Measurements from ENCODE around the gene PAK3. TPM values are rescaled to one million over a fixed set of nuclear protein-coding genes. Genes with fewer than 3 reads are reported as not detected.

The PAK3 gene
- total and polyA plus RNA-seq, 7 experiments from 2014 or later: 0.12 to 0.90 (median 0.60) TPM; not detected in 2

DNA sequence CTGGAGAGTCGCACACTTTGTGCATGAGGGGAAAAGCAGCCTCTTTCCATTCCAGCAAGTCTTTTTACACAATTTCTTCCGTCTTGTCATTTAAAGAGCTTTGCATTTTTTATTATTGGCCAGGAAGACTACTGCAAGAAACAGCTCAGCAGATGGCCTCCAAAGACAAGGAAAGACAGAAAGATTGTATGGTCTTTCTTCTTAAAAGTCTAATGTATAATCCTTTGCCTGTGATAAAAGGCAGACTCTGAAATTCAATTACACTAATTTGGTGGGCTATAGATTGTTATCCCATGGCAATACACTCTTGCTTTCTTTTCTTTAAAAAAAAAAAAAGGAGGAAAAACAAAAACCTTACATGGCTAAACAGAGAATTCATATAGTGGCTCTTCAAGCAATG is 168.4 kb downstream of the PAK3 start:
- DNase-seq (no peak), ATAC-seq (no peak)
- H3K36me3 Mint-ChIP-seq: no peaks in the 10 kb centered on the region
- no peaks in the 10 kb centered on the region for H3K4me1 Mint-ChIP-seq
- no peaks in the 10 kb centered on the region for H3K9me3 Mint-ChIP-seq
- Histone ChIP-seq H3K36me3 (ENCODE audit: control insufficient read depth in 2 of 3, insufficient read depth in 3 of 3, low read length in 3 of 3) (no peaks in the 10 kb centered on the region), H3K27me3 (ENCODE audit: control insufficient read depth in 2 of 2, insufficient read depth in 2 of 2, low read length in 2 of 2) (no peaks in the 10 kb centered on the region), H3K4me3 (ENCODE audit: low read length) (no peak overlapping the region), H3K9me3 (ENCODE audit: control insufficient read depth in 2 of 3, low read length in 3 of 3) (no peaks in the 10 kb centered on the region), H3K4me1 (ENCODE audit: control insufficient read depth in 2 of 2, insufficient read depth in 2 of 2, low read length in 2 of 2) (no peaks in the 10 kb centered on the region), H3K27ac (ENCODE audit: low read depth, low read length) (no peak overlapping the region)
- CTCF ChIA-PET: no interaction called here
- no peak overlapping the region for H3K4me3 Mint-ChIP-seq
- peaks cover 0 to 4% (median 0%) of the 10 kb centered on the region in 5 donors for H3K27me3 Mint-ChIP-seq
- no peak overlapping the region for H3K27ac Mint-ChIP-seq
- intact Hi-C loops (cut with micrococcal nuclease): no loop called here
- POLR2A ChIA-PET: no interaction called here

DNA sequence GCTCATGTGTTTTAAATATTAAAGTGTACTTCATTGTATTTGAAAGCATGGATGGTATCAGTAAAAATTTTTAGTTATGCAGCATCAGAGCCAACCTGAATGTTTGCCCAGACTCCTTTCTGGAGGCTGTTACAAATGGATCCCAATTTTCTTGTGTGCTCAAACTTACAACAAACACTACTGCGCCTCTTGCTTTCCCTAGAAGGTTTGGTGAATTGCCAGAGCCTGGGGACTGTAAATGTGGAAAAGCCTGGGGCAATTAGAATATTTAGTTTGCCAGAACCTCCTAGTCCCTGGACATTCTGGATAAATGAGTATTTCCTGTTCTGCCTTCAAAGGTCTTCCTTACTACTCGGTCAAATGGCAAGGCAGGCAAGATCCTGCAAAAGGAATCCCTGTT is 169.5 kb downstream of the PAK3 start:
- POLR2A ChIA-PET: no interaction called here
- CTCF ChIA-PET: no interaction called here
- peaks cover 0 to 2% (median 0%) of the 10 kb centered on the region in 11 donors for H3K9me3 Mint-ChIP-seq
- no peak overlapping the region for H3K27ac Mint-ChIP-seq
- ATAC-seq (no peak), DNase-seq (no peak)
- no peaks in the 10 kb centered on the region for H3K36me3 Mint-ChIP-seq
- no peaks in the 10 kb centered on the region for H3K27me3 ChIP-seq (ENCODE audit: control insufficient read depth in 2 of 2, insufficient read depth in 2 of 2, low read length in 2 of 2)
- H3K4me3 Mint-ChIP-seq: no peak overlapping the region
- intact Hi-C loops (cut with micrococcal nuclease): no loop called here
- no peaks in the 10 kb centered on the region for H3K9me3 ChIP-seq (ENCODE audit: control insufficient read depth in 2 of 3, low read length in 3 of 3)
- no peaks in the 10 kb centered on the region for H3K4me1 ChIP-seq (ENCODE audit: control insufficient read depth in 2 of 2, insufficient read depth in 2 of 2, low read length in 2 of 2)
- peaks cover 0 to 2% (median 0%) of the 10 kb centered on the region in 7 donors for H3K4me1 Mint-ChIP-seq
- no peak overlapping the region for H3K4me3 ChIP-seq (ENCODE audit: low read length)
- no peak overlapping the region for H3K27ac ChIP-seq (ENCODE audit: low read depth, low read length)
- peaks cover 0 to 4% (median 0%) of the 10 kb centered on the region in 5 donors for H3K27me3 Mint-ChIP-seq
- no peaks in the 10 kb centered on the region for H3K36me3 ChIP-seq (ENCODE audit: control insufficient read depth in 2 of 3, insufficient read depth in 3 of 3, low read length in 3 of 3)

DNA sequence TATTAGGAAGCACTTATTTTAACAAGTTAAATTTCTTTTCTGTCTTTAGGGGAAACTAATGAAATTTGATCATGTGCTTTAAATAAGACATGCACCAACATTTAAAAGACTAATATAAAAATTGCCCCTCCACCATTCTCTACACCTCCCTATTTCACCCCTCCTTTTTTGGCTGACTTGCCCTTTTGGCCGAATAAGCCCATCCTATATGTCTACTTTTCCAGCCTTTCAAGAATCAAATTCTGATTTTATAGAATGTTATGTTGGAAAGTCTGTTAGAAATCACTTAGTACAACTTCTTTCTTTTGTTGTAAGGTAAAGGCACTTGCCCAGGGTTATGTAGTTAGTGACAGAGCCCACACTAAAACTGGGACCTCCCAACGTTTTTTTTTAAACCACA is 172.5 kb downstream of the PAK3 start:
- Histone ChIP-seq H3K9me3 (ENCODE audit: control insufficient read depth in 2 of 3, low read length in 3 of 3) (no peaks in the 10 kb centered on the region), H3K4me3 (ENCODE audit: low read length) (no peak overlapping the region), H3K36me3 (ENCODE audit: control insufficient read depth in 2 of 3, insufficient read depth in 3 of 3, low read length in 3 of 3) (no peaks in the 10 kb centered on the region), H3K4me1 (ENCODE audit: control insufficient read depth in 2 of 2, insufficient read depth in 2 of 2, low read length in 2 of 2) (no peaks in the 10 kb centered on the region), H3K27me3 (ENCODE audit: control insufficient read depth in 2 of 2, insufficient read depth in 2 of 2, low read length in 2 of 2) (no peaks in the 10 kb centered on the region), H3K27ac (ENCODE audit: low read depth, low read length) (no peak overlapping the region)
- Mint-ChIP-seq H3K4me3 (no peak overlapping the region), H3K9me3 (peaks cover 0 to 2% (median 0%) of the 10 kb centered on the region in 11 donors), H3K4me1 (peaks cover 0 to 2% (median 0%) of the 10 kb centered on the region in 7 donors), H3K36me3 (no peaks in the 10 kb centered on the region), H3K27ac (no peak overlapping the region), H3K27me3 (peaks cover 0 to 4% (median 0%) of the 10 kb centered on the region in 5 donors)
- no peak for ATAC-seq
- DNase-seq: no peak
- CTCF ChIA-PET: no interaction called here
- POLR2A ChIA-PET: no interaction called here
- intact Hi-C loops (cut with micrococcal nuclease): no loop called here

DNA sequence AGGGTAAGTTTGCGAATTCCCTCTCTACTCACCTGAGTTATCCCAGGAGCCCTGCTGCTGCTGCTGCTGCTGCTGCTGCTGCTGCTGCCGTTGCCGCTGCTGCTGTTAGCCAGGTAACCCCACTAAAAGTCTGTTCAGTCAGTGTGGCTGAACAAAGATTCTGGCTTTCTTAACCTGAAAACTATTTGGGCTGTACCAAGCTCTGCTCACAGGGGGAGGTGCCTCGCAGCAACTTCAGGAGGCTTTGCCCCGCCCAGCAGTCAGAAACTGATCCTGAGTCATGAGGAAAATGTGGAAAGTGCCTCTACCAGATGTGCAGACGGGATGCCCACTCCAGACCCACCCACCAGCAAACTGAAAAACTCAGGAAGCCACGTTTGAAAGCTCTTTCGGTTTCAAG is 174.3 kb downstream of the PAK3 start, which contains the start of gene CAPN6:
CAPN6 (minus strand) TSS at position 145 of the 400 bp plus-strand sequence. CDS start 6,547 bp downstream, outside the sequence.
- H3K4me1 Mint-ChIP-seq: peaks cover 0 to 2% (median 0%) of the 10 kb centered on the region in 7 donors
- intact Hi-C loops (cut with micrococcal nuclease): no loop called here
- Histone ChIP-seq H3K4me1 (ENCODE audit: control insufficient read depth in 2 of 2, insufficient read depth in 2 of 2, low read length in 2 of 2) (no peaks in the 10 kb centered on the region), H3K27ac (ENCODE audit: low read depth, low read length) (no peak within 1 kb of the TSS), H3K27me3 (ENCODE audit: control insufficient read depth in 2 of 2, insufficient read depth in 2 of 2, low read length in 2 of 2) (no peaks in the 10 kb centered on the region), H3K36me3 (ENCODE audit: control insufficient read depth in 2 of 3, insufficient read depth in 3 of 3, low read length in 3 of 3) (no peaks in the 10 kb centered on the region), H3K9me3 (ENCODE audit: control insufficient read depth in 2 of 3, low read length in 3 of 3) (no peaks in the 10 kb centered on the region), H3K4me3 (ENCODE audit: low read length) (no peak within 1 kb of the TSS)
- H3K9me3 Mint-ChIP-seq: peaks cover 0 to 2% (median 0%) of the 10 kb centered on the region in 11 donors
- no peak within 1 kb of the TSS for H3K27ac Mint-ChIP-seq
- POLR2A ChIA-PET: no interaction called here
- CTCF ChIA-PET: no interaction called here
- no peak for ATAC-seq
- no peak within 1 kb of the TSS for H3K4me3 Mint-ChIP-seq
- DNase-seq: no peak
- H3K36me3 Mint-ChIP-seq: no peaks in the 10 kb centered on the region
- peaks cover 0 to 4% (median 0%) of the 10 kb centered on the region in 5 donors for H3K27me3 Mint-ChIP-seq

Other genes with a start within 250 kb of the PAK3 start
- not detected for gene CAPN6, start 174.3 kb downstream of the PAK3 start, total RNA-seq
- not detected for gene CAPN6, start 174.3 kb downstream of the PAK3 start, polyA plus RNA-seq

Data from naive thymus-derived CD4-positive, alpha-beta T cell (primary cell).